Neural progenitor cell (in vitro differentiated cells): ENCODE results near the gene PUS1. TPM values are rescaled to one million over a fixed set of nuclear protein-coding genes. Genes with fewer than 3 reads are reported as not detected.
"Not testable (repeated sequence)": the region's sequence is repeated elsewhere in the genome, so short reads cannot be mapped to it uniquely, and the experiment has no call there.

Source experiments
- DNase-seq: peaks from one replicate; pipeline ENCODE4 v3.0.0-alpha.2; 2016; ENCODE audit warnings: low spot score
- H2AFZ ChIP-seq: fragments of 200-600 bp; sonication (generic); replicated peaks from 2 replicates; pipeline ENCODE4 v1.6.1; 2016; ENCODE audit warnings: antibody characterized with exemption
- H3F3A ChIP-seq: fragments of 200-600 bp; sonication (generic); 2 replicates; pipeline ENCODE4 v1.6.1; 2016; ENCODE audit warnings: antibody characterized with exemption, low read depth
- H3K27ac ChIP-seq: fragments of 200-600 bp; sonication (generic); 2 replicates; pipeline ENCODE4 v1.5.1; 2016; ENCODE audit warnings: mild to moderate bottlenecking
- H3K27me3 ChIP-seq: fragments of 200-600 bp; sonication (generic); 2 replicates; pipeline ENCODE4 v1.6.1; 2016; ENCODE audit warnings: mild to moderate bottlenecking, moderate library complexity
- H3K36me3 ChIP-seq: fragments of 200-600 bp; sonication (generic); 2 replicates; pipeline ENCODE4 v1.5.1; 2016
- H3K4me1 ChIP-seq: fragments of 200-600 bp; sonication (generic); 2 replicates; pipeline ENCODE4 v1.6.1; 2016; ENCODE audit warnings: mixed run types
- H3K4me2 ChIP-seq: fragments of 200-600 bp; sonication (generic); 2 replicates; pipeline ENCODE4 v1.6.1; 2016
- H3K4me3 ChIP-seq: fragments of 200-600 bp; sonication (generic); 2 replicates; pipeline ENCODE4 v1.5.1; 2016
- H3K79me2 ChIP-seq: fragments of 200-600 bp; sonication (generic); 2 replicates; pipeline ENCODE4 v1.6.1; 2016; ENCODE audit warnings: low read depth
- H3K9ac ChIP-seq: fragments of 200-600 bp; sonication (generic); 2 replicates; pipeline ENCODE4 v1.6.1; 2016
- H3K9me3 ChIP-seq: fragments of 200-600 bp; sonication (generic); 2 replicates; pipeline ENCODE4 v1.5.1; 2016; ENCODE audit warnings: low read depth
- H4K20me1 ChIP-seq: fragments of 200-600 bp; sonication (generic); 2 replicates; pipeline ENCODE4 v1.6.1; 2016; ENCODE audit warnings: low read depth
- H3K27ac Mint-ChIP-seq: 3 replicates; pipeline ENCODE4 v1.8.0; 2021; ENCODE audit warnings: mixed read lengths
- H3K27me3 Mint-ChIP-seq: 2 replicates; pipeline ENCODE4 v1.8.0; 2022; ENCODE audit warnings: low read depth, mild to moderate bottlenecking, inconsistent platforms, moderate library complexity, mixed read lengths; ENCODE audit not compliant: insufficient read depth
- H3K36me3 Mint-ChIP-seq: 3 replicates; pipeline ENCODE4 v1.8.0; 2021; ENCODE audit warnings: mixed read lengths
- H3K4me1 Mint-ChIP-seq: 3 replicates; pipeline ENCODE4 v1.8.0; 2021; ENCODE audit warnings: mixed read lengths
- H3K4me3 Mint-ChIP-seq: 3 replicates; pipeline ENCODE4 v1.8.0; 2021; ENCODE audit warnings: mild to moderate bottlenecking, moderate library complexity, mixed read lengths
- H3K9me3 Mint-ChIP-seq: 3 replicates; pipeline ENCODE4 v1.8.0; 2020; ENCODE audit warnings: mixed read lengths
- CTCF ChIP-seq: fragments of 200-600 bp; sonication (generic); IDR thresholded peaks from 2 replicates; pipeline ENCODE4 v1.5.1; 2017; ENCODE audit warnings: antibody characterized with exemption, mild to moderate bottlenecking
- EZH2 ChIP-seq: fragments of 200-600 bp; sonication (generic); IDR thresholded peaks from 2 replicates; pipeline ENCODE4 v1.6.1; 2017; ENCODE audit warnings: antibody characterized with exemption, mild to moderate bottlenecking, moderate library complexity
- EZH2phosphoT487 ChIP-seq: fragments of 200-600 bp; sonication (generic); IDR thresholded peaks from 2 replicates; pipeline ENCODE4 v1.6.1; 2017; ENCODE audit warnings: antibody characterized with exemption
- total RNA-seq: library from RNA; depleted of rRNA; stranded (reverse); fragments of >200 nt; gene quantifications from 2 replicates; pipeline ENCODE4 v1.2.3, GENCODE V29; 2015; ENCODE audit warnings: low replicate concordance

PUS1 gene
- 15.9 and 17.8 TPM in 2 replicates for total RNA-seq

GRCh38 chr12:131928711-131929580, at the start of gene PUS1:
Gene PUS1, plus strand, starts transcription at chr12:131929276. Its CDS starts 447 bp downstream, at chr12:131929723.
- peak within 1 kb of the TSS; percentile 99 for H3K4me2 ChIP-seq
- peaks cover 2% of the 10 kb centered on the region for H3K27me3 Mint-ChIP-seq
- H3K9me3 Mint-ChIP-seq, result peaks cover 6% of the 10 kb centered on the region
- no peaks in the 10 kb centered on the region for H3K9me3 ChIP-seq
- H2AFZ ChIP-seq, result peak within 1 kb of the TSS; percentile 83
- TF ChIP-seq CTCF (no peak), EZH2 (no peak), EZH2phosphoT487 (no peak)
- H3K4me1 Mint-ChIP-seq, result peaks cover 10% of the 10 kb centered on the region
- H3K4me3 Mint-ChIP-seq, result peak within 1 kb of the TSS; percentile 90
- H3K79me2 ChIP-seq, result peaks cover 27% of the 10 kb centered on the region
- peaks cover 16% of the 10 kb centered on the region for H4K20me1 ChIP-seq
- peak within 1 kb of the TSS; percentile 65 for H3K4me3 ChIP-seq
- H3F3A ChIP-seq, result peaks cover 4% of the 10 kb centered on the region
- DNase-seq, result peak; percentile 98
- peaks cover 3% of the 10 kb centered on the region for H3K36me3 ChIP-seq
- H3K4me1 ChIP-seq, result peaks cover 6% of the 10 kb centered on the region
- peaks cover 9% of the 10 kb centered on the region for H3K27me3 ChIP-seq
- H3K27ac ChIP-seq, result peak within 1 kb of the TSS; percentile 71
- H3K27ac Mint-ChIP-seq, result no peak within 1 kb of the TSS
- H3K9ac ChIP-seq, result peak within 1 kb of the TSS; percentile 25
- H3K36me3 Mint-ChIP-seq, result peaks cover 23% of the 10 kb centered on the region

- peaks cover 7% of the 10 kb centered on the region for H3K27me3 Mint-ChIP-seq
- no peaks in the 10 kb centered on the region for H3K36me3 Mint-ChIP-seq
- no peak for TF ChIP-seq EZH2phosphoT487
- no peak for TF ChIP-seq EZH2
- TF ChIP-seq CTCF, result no peak
- Histone ChIP-seq H3F3A (peaks cover 19% of the 10 kb centered on the region), H3K4me1 (peaks cover 24% of the 10 kb centered on the region), H3K27ac (no peak overlapping the region), H3K79me2 (no peaks in the 10 kb centered on the region), H4K20me1 (no peaks in the 10 kb centered on the region), H2AFZ (no peak overlapping the region), H3K9me3 (no peaks in the 10 kb centered on the region), H3K9ac (no peak overlapping the region), H3K36me3 (no peaks in the 10 kb centered on the region), H3K4me3 (no peak overlapping the region), H3K4me2 (no peak overlapping the region), H3K27me3 (no peaks in the 10 kb centered on the region)
- DNase-seq, result no peak
- peaks cover 12% of the 10 kb centered on the region for H3K4me1 Mint-ChIP-seq
- no peak overlapping the region for H3K4me3 Mint-ChIP-seq
- H3K9me3 Mint-ChIP-seq, result peaks cover 10% of the 10 kb centered on the region
- no peak overlapping the region for H3K27ac Mint-ChIP-seq
Observed at GRCh38 chr12:131882804-131883520, 46.1 kb upstream of the PUS1 start.

- H3K27ac ChIP-seq, result no peak overlapping the region
- H3K27ac Mint-ChIP-seq, result no peak overlapping the region
- no peak overlapping the region for H2AFZ ChIP-seq
Observed at GRCh38 chr12:131883521-131883900, 45.6 kb upstream of the PUS1 start.

GRCh38 chr12:131885076-131885475, 44.0 kb upstream of the PUS1 start:
- H3K9ac ChIP-seq, H3K79me2 ChIP-seq, H3K36me3 Mint-ChIP-seq, H3K4me1 Mint-ChIP-seq, H3K27ac Mint-ChIP-seq, H3K4me3 ChIP-seq, H3K27me3 Mint-ChIP-seq, H3K4me2 ChIP-seq, H3K4me1 ChIP-seq, H3F3A ChIP-seq, H4K20me1 ChIP-seq, H3K27ac ChIP-seq, H3K9me3 ChIP-seq, DNase-seq, H3K36me3 ChIP-seq, H3K27me3 ChIP-seq, H2AFZ ChIP-seq, H3K4me3 Mint-ChIP-seq: not testable (repeated sequence)
- H3K9me3 Mint-ChIP-seq, result peaks cover 10% of the 10 kb centered on the region

More at GRCh38 chr12:131883521-131883900, 45.6 kb upstream of the PUS1 start:
- Histone ChIP-seq H3K9ac (no peak overlapping the region), H3F3A (peaks cover 14% of the 10 kb centered on the region), H3K9me3 (no peaks in the 10 kb centered on the region), H4K20me1 (no peaks in the 10 kb centered on the region), H3K27me3 (no peaks in the 10 kb centered on the region), H3K36me3 (no peaks in the 10 kb centered on the region), H3K4me2 (no peak overlapping the region), H3K4me1 (peaks cover 19% of the 10 kb centered on the region), H3K79me2 (no peaks in the 10 kb centered on the region), H3K4me3 (no peak overlapping the region)
- DNase-seq, result no peak
- TF ChIP-seq CTCF (no peak), EZH2 (no peak), EZH2phosphoT487 (no peak)
- Mint-ChIP-seq H3K36me3 (no peaks in the 10 kb centered on the region), H3K4me3 (no peak overlapping the region), H3K4me1 (peaks cover 8% of the 10 kb centered on the region), H3K27me3 (peaks cover 7% of the 10 kb centered on the region), H3K9me3 (peaks cover 10% of the 10 kb centered on the region)
